ENCODE results near the gene TENM4. TPM values are rescaled to one million over a fixed set of nuclear protein-coding genes. Genes with fewer than 3 reads are reported as not detected.

TENM4 gene
- total RNA-seq, 4 donors from 2014 or later, result 0.88 to 61.5 (median 4.0) TPM

GRCh38 chr11:78786746-78787145, 654.1 kb downstream of the TENM4 start:
- DNase-seq, result no peak
- Histone ChIP-seq H3K4me3 (no peak overlapping the region), H3K9me3 (no peaks in the 10 kb centered on the region), H3K36me3 (no peaks in the 10 kb centered on the region), H3K4me1 (no peaks in the 10 kb centered on the region), H3K27me3 (no peaks in the 10 kb centered on the region), H3K27ac (no peak overlapping the region)
- no peak for TF ChIP-seq CTCF (IDR thresholded peaks at IDR 0.05)
- TF ChIP-seq POLR2A (IDR thresholded peaks at IDR 0.05), result no peak
- intact Hi-C loops (cut with DNase I; ENCODE audit: low total_unique reads), result no loop called here

- no peaks in the 10 kb centered on the region for H3K36me3 ChIP-seq
- no peaks in the 10 kb centered on the region for H3K27me3 ChIP-seq
- TF ChIP-seq POLR2A (IDR thresholded peaks at IDR 0.05) (no peak), CTCF (IDR thresholded peaks at IDR 0.05) (no peak)
- DNase-seq, result no peak
- intact Hi-C loops (cut with DNase I; ENCODE audit: low total_unique reads), result no loop called here
- no peak overlapping the region for H3K27ac ChIP-seq
- H3K4me1 ChIP-seq, result no peaks in the 10 kb centered on the region
- no peaks in the 10 kb centered on the region for H3K9me3 ChIP-seq
- no peak overlapping the region for H3K4me3 ChIP-seq
Observed at GRCh38 chr11:78786086-78786485, 654.7 kb downstream of the TENM4 start.

GRCh38 chr11:78784321-78785061, 656.3 kb downstream of the TENM4 start:
- intact Hi-C loops (cut with DNase I; ENCODE audit: low total_unique reads), result no loop called here
- DNase-seq, result no peak
- H3K27ac ChIP-seq, result no peak overlapping the region

GRCh38 chr11:78783846-78784245, 657.0 kb downstream of the TENM4 start:
- no peaks in the 10 kb centered on the region for H3K36me3 ChIP-seq
- no peaks in the 10 kb centered on the region for H3K27me3 ChIP-seq
- H3K4me3 ChIP-seq, result no peak overlapping the region
- H3K9me3 ChIP-seq, result no peaks in the 10 kb centered on the region
- H3K27ac ChIP-seq, result no peak overlapping the region
- TF ChIP-seq POLR2A (IDR thresholded peaks at IDR 0.05) (no peak), CTCF (IDR thresholded peaks at IDR 0.05) (no peak)
- H3K4me1 ChIP-seq, result no peaks in the 10 kb centered on the region
- intact Hi-C loops (cut with DNase I; ENCODE audit: low total_unique reads), result no loop called here
- no peak for DNase-seq

More at GRCh38 chr11:78784321-78785061, 656.3 kb downstream of the TENM4 start:
- no peaks in the 10 kb centered on the region for H3K36me3 ChIP-seq
- no peaks in the 10 kb centered on the region for H3K9me3 ChIP-seq
- H3K4me1 ChIP-seq, result no peaks in the 10 kb centered on the region
- no peaks in the 10 kb centered on the region for H3K27me3 ChIP-seq
- no peak overlapping the region for H3K4me3 ChIP-seq
- TF ChIP-seq CTCF (IDR thresholded peaks at IDR 0.05) (no peak), POLR2A (IDR thresholded peaks at IDR 0.05) (no peak)

- Histone ChIP-seq H3K27me3 (no peaks in the 10 kb centered on the region), H3K36me3 (no peaks in the 10 kb centered on the region), H3K4me1 (no peaks in the 10 kb centered on the region), H3K27ac (no peak overlapping the region), H3K4me3 (no peak overlapping the region), H3K9me3 (no peaks in the 10 kb centered on the region)
- intact Hi-C loops (cut with DNase I; ENCODE audit: low total_unique reads), result no loop called here
- no peak for TF ChIP-seq POLR2A (IDR thresholded peaks at IDR 0.05)
- no peak for TF ChIP-seq CTCF (IDR thresholded peaks at IDR 0.05)
- no peak for DNase-seq
Observed at GRCh38 chr11:78783301-78783700, 657.5 kb downstream of the TENM4 start.

All from uterus (tissue), 4 donors.